Hepatocyte (in vitro differentiated cells): ENCODE data around the gene USP49.

Source experiments
- CTCF ChIP-seq: fragments of 200-600 bp; sonication (generic); IDR thresholded peaks from 2 replicates; pipeline ENCODE4 v1.5.1; 2016; ENCODE audit warnings: antibody characterized with exemption, mild to moderate bottlenecking; ENCODE audit not compliant: poor library complexity
- EZH2 ChIP-seq: fragments of 200-600 bp; sonication (generic); IDR thresholded peaks from 2 replicates; pipeline ENCODE4 v1.6.1; 2016; ENCODE audit warnings: antibody characterized with exemption, mild to moderate bottlenecking, borderline replicate concordance
- EZH2phosphoT487 ChIP-seq: fragments of 200-600 bp; sonication (generic); IDR thresholded peaks from one replicate; pipeline ENCODE4 v1.6.1; 2018; ENCODE audit warnings: antibody characterized with exemption, mild to moderate bottlenecking, low read depth, moderate library complexity; ENCODE audit not compliant: unreplicated experiment, severe bottlenecking

- no peak for TF ChIP-seq CTCF
- TF ChIP-seq EZH2 = no peak
- no peak for TF ChIP-seq EZH2phosphoT487
Measured at GRCh38 chr6:41763470-41763869, 131.7 kb downstream of the USP49 start.
